Mesendoderm (in vitro differentiated cells): ENCODE data around the gene CHAT.
A peak's percentile ranks its signal among the peaks of the same experiment; 100 is the strongest.

Source experiments
- DNase-seq: peaks from one replicate; pipeline ENCODE4 v3.0.0; 2013
- H2AK5ac ChIP-seq: 2 replicates; pipeline ENCODE4 v1.6.1; 2013; ENCODE audit warnings: low read length, inconsistent platforms
- H2BK120ac ChIP-seq: 2 replicates; pipeline ENCODE4 v1.6.1; 2013; ENCODE audit warnings: low read depth, mild to moderate bottlenecking, low read length, moderate library complexity, mixed read lengths
- H2BK15ac ChIP-seq: replicated peaks from 2 replicates; pipeline ENCODE4 v1.6.1; 2013; ENCODE audit warnings: low read depth, mild to moderate bottlenecking, moderate library complexity
- H2BK5ac ChIP-seq: 2 replicates; pipeline ENCODE4 v1.6.1; 2013; ENCODE audit warnings: low read length, inconsistent platforms
- H3K18ac ChIP-seq: 2 replicates; pipeline ENCODE4 v1.6.1; 2013; ENCODE audit warnings: mild to moderate bottlenecking, low read length, mixed read lengths
- H3K23ac ChIP-seq: one replicate; pipeline ENCODE4 v1.6.1; 2013; ENCODE audit warnings: low read length
- H3K27ac ChIP-seq: 2 replicates; pipeline ENCODE4 v1.5.1; 2013; ENCODE audit warnings: low read depth, mild to moderate bottlenecking, inconsistent platforms, low read length, moderate library complexity
- H3K27me3 ChIP-seq: 2 replicates; pipeline ENCODE4 v1.6.1; 2013; ENCODE audit warnings: low read length, control low read depth, mild to moderate bottlenecking, inconsistent platforms; ENCODE audit not compliant: insufficient read depth, poor library complexity
- H3K36me3 ChIP-seq: 2 replicates; pipeline ENCODE4 v1.6.1; 2013; ENCODE audit warnings: low read length, inconsistent platforms; ENCODE audit not compliant: control insufficient read depth, insufficient read depth
- H3K4ac ChIP-seq: one replicate; pipeline ENCODE4 v1.6.1; 2013; ENCODE audit warnings: low read depth, mild to moderate bottlenecking, low read length, moderate library complexity
- H3K4me1 ChIP-seq: 2 replicates; pipeline ENCODE4 v1.6.1; 2013; ENCODE audit warnings: low read depth, low read length, inconsistent platforms; ENCODE audit not compliant: control insufficient read depth
- H3K4me2 ChIP-seq: 2 replicates; pipeline ENCODE4 v1.6.1; 2013; ENCODE audit warnings: low read length
- H3K4me3 ChIP-seq: 2 replicates; pipeline ENCODE4 v1.5.1; 2013; ENCODE audit warnings: mild to moderate bottlenecking, low read length
- H3K56ac ChIP-seq: one replicate; pipeline ENCODE4 v1.6.1; 2013; ENCODE audit warnings: low read length
- H3K79me1 ChIP-seq: 2 replicates; pipeline ENCODE4 v1.6.1; 2013; ENCODE audit warnings: low read length, inconsistent platforms
- H3K79me2 ChIP-seq: 2 replicates; pipeline ENCODE4 v1.6.1; 2013; ENCODE audit warnings: mild to moderate bottlenecking, low read length; ENCODE audit not compliant: control insufficient read depth, insufficient read depth
- H3K9ac ChIP-seq: 2 replicates; pipeline ENCODE4 v1.6.1; 2013; ENCODE audit warnings: low read length, inconsistent platforms
- H4K5ac ChIP-seq: one replicate; pipeline ENCODE4 v1.6.1; 2013; ENCODE audit warnings: low read length
- H4K8ac ChIP-seq: one replicate; pipeline ENCODE4 v1.6.1; 2013; ENCODE audit warnings: low read depth, mild to moderate bottlenecking, control low read depth, low read length, moderate library complexity
- WGBS: extraction: QIAGEN DNeasy Blood & Tissue Kit; methylation state at CpG from one replicate; pipeline ENCODE4 v1.1.7; 2013; ENCODE audit warnings: low lambda C conversion rate, missing lambda C conversion rate; ENCODE audit not compliant: insufficient coverage; ENCODE audit errors: extremely low coverage; 5-methylcytosine and 5-hydroxymethylcytosine counted together

Gene CHAT

GRCh38 chr10:49649294-49649693 lies 35.5 kb downstream of the CHAT start:
- no peak overlapping the region for H3K9ac ChIP-seq
- no peak overlapping the region for H2BK15ac ChIP-seq
- H4K8ac ChIP-seq = no peak overlapping the region
- no peak overlapping the region for H2AK5ac ChIP-seq
- no peak overlapping the region for H3K4ac ChIP-seq
- H2BK5ac ChIP-seq = no peak overlapping the region
- no peak overlapping the region for H3K4me2 ChIP-seq
- H3K79me1 ChIP-seq = no peaks in the 10 kb centered on the region
- H3K79me2 ChIP-seq = no peaks in the 10 kb centered on the region
- no peaks in the 10 kb centered on the region for H3K27me3 ChIP-seq
- no peak overlapping the region for H3K23ac ChIP-seq
- H4K5ac ChIP-seq = no peak overlapping the region
- no peak overlapping the region for H3K56ac ChIP-seq
- H3K27ac ChIP-seq = no peak overlapping the region
- H3K36me3 ChIP-seq = no peaks in the 10 kb centered on the region
- no CpG with 5 or more reads among the region's 17 CpGs for WGBS
- H3K4me3 ChIP-seq = no peak overlapping the region
- DNase-seq = peak; percentile 28
- H2BK120ac ChIP-seq = no peak overlapping the region
- H3K18ac ChIP-seq = no peak overlapping the region
- no peaks in the 10 kb centered on the region for H3K4me1 ChIP-seq

- Histone ChIP-seq H3K23ac (no peak overlapping the region), H2AK5ac (no peak overlapping the region), H3K18ac (no peak overlapping the region), H3K9ac (no peak overlapping the region), H3K79me2 (no peaks in the 10 kb centered on the region), H2BK120ac (no peak overlapping the region), H3K4me1 (no peaks in the 10 kb centered on the region), H3K56ac (no peak overlapping the region), H3K4me3 (no peak overlapping the region), H3K27me3 (no peaks in the 10 kb centered on the region), H3K79me1 (no peaks in the 10 kb centered on the region), H3K4ac (no peak overlapping the region), H3K4me2 (no peak overlapping the region), H4K8ac (no peak overlapping the region), H2BK5ac (no peak overlapping the region), H4K5ac (no peak overlapping the region), H3K27ac (no peak overlapping the region), H2BK15ac (no peak overlapping the region), H3K36me3 (no peaks in the 10 kb centered on the region)
- DNase-seq = no peak
- no CpG with 5 or more reads among the region's 8 CpGs for WGBS
Measured at GRCh38 chr10:49649936-49650723, 36.3 kb downstream of the CHAT start.

- Histone ChIP-seq H2BK15ac (no peak overlapping the region), H3K27me3 (no peaks in the 10 kb centered on the region), H3K79me2 (no peaks in the 10 kb centered on the region), H2AK5ac (no peak overlapping the region), H4K5ac (no peak overlapping the region), H3K23ac (no peak overlapping the region), H3K4me1 (no peaks in the 10 kb centered on the region), H3K18ac (no peak overlapping the region), H3K4me3 (no peak overlapping the region), H2BK5ac (no peak overlapping the region), H2BK120ac (no peak overlapping the region), H3K9ac (no peak overlapping the region), H3K79me1 (no peaks in the 10 kb centered on the region), H3K27ac (no peak overlapping the region), H3K4me2 (no peak overlapping the region), H3K4ac (no peak overlapping the region), H3K36me3 (no peaks in the 10 kb centered on the region), H4K8ac (no peak overlapping the region), H3K56ac (no peak overlapping the region)
- no CpG with 5 or more reads among the region's 1 CpG for WGBS
- no peak for DNase-seq
Measured at GRCh38 chr10:49650724-49651034, 36.8 kb downstream of the CHAT start.

- no peak overlapping the region for H3K56ac ChIP-seq
- DNase-seq = no peak
Measured at GRCh38 chr10:49651039-49651835, 37.4 kb downstream of the CHAT start.

GRCh38 chr10:49651917-49652316 lies 38.1 kb downstream of the CHAT start:
- no peak overlapping the region for H2BK5ac ChIP-seq
- H3K4me1 ChIP-seq = no peaks in the 10 kb centered on the region
- DNase-seq = no peak
- H3K27ac ChIP-seq = no peak overlapping the region
- H3K79me1 ChIP-seq = no peaks in the 10 kb centered on the region
- no peak overlapping the region for H2BK15ac ChIP-seq
- no peak overlapping the region for H4K5ac ChIP-seq
- WGBS = no CpG with 5 or more reads among the region's 2 CpGs
- H2AK5ac ChIP-seq = no peak overlapping the region
- H3K56ac ChIP-seq = no peak overlapping the region
- H3K18ac ChIP-seq = no peak overlapping the region
- no peaks in the 10 kb centered on the region for H3K36me3 ChIP-seq
- no peak overlapping the region for H3K4me2 ChIP-seq
- no peak overlapping the region for H3K4me3 ChIP-seq
- no peaks in the 10 kb centered on the region for H3K27me3 ChIP-seq
- no peak overlapping the region for H3K4ac ChIP-seq
- H3K9ac ChIP-seq = no peak overlapping the region
- no peak overlapping the region for H2BK120ac ChIP-seq
- no peak overlapping the region for H4K8ac ChIP-seq
- no peak overlapping the region for H3K23ac ChIP-seq
- H3K79me2 ChIP-seq = no peaks in the 10 kb centered on the region

More at GRCh38 chr10:49651039-49651835, 37.4 kb downstream of the CHAT start:
- no peak overlapping the region for H4K8ac ChIP-seq
- H3K79me1 ChIP-seq = no peaks in the 10 kb centered on the region
- no peak overlapping the region for H3K27ac ChIP-seq
- H2AK5ac ChIP-seq = no peak overlapping the region
- no peak overlapping the region for H3K4me2 ChIP-seq
- no peak overlapping the region for H3K4me3 ChIP-seq
- H3K36me3 ChIP-seq = no peaks in the 10 kb centered on the region
- no peaks in the 10 kb centered on the region for H3K79me2 ChIP-seq
- no peak overlapping the region for H2BK15ac ChIP-seq
- H3K23ac ChIP-seq = no peak overlapping the region
- WGBS = no CpG with 5 or more reads among the region's 15 CpGs
- H3K27me3 ChIP-seq = no peaks in the 10 kb centered on the region
- H3K4ac ChIP-seq = no peak overlapping the region
- no peak overlapping the region for H2BK5ac ChIP-seq
- no peaks in the 10 kb centered on the region for H3K4me1 ChIP-seq
- H3K18ac ChIP-seq = no peak overlapping the region
- no peak overlapping the region for H2BK120ac ChIP-seq
- H4K5ac ChIP-seq = no peak overlapping the region
- no peak overlapping the region for H3K9ac ChIP-seq
